T-helper 1 cell treated with Interleukin-12 subunit alpha and Interleukin-12 subunit beta and Interleukin-4 antibody, amounts not matched to agents 30 ng/mL and 1 ng/mL, for 36 hours (primary cell): ENCODE data around the gene CTLA4. TPM values are rescaled to one million over a fixed set of nuclear protein-coding genes. Genes with fewer than 3 reads are reported as not detected.

Experiments
- intact Hi-C: fragments of 100-400 bp; cut with micrococcal nuclease; formaldehyde crosslinking; loops from one replicate; pipeline ENCODE4 v1.15.1; 2024
- total RNA-seq: library from RNA; stranded (reverse); gene quantifications from 2 replicates; pipeline ENCODE4 v1.2.3, GENCODE V29; 2022

CTLA4 gene
- 49.2 and 51.3 TPM in 2 replicates for total RNA-seq

GRCh38 chr2:203867561-203868200, at the start of gene CTLA4:
TSS of gene CTLA4 (plus strand) at chr2:203867771. CDS start at chr2:203867943, 172 bp downstream.
- intact Hi-C loops, result loop anchor here (1.0 kb wide), 5 partner anchors 8 to 162 kb away; no protein-coding TSS in a partner anchor

- intact Hi-C loops, result loop anchor here (10.0 kb wide), 2 partner anchors 494 to 904 kb away; partner anchors contain the start of genes ABI2, CARF and WDR12
Observed at GRCh38 chr2:203818656-203819055, 48.9 kb upstream of the CTLA4 start.

DNA sequence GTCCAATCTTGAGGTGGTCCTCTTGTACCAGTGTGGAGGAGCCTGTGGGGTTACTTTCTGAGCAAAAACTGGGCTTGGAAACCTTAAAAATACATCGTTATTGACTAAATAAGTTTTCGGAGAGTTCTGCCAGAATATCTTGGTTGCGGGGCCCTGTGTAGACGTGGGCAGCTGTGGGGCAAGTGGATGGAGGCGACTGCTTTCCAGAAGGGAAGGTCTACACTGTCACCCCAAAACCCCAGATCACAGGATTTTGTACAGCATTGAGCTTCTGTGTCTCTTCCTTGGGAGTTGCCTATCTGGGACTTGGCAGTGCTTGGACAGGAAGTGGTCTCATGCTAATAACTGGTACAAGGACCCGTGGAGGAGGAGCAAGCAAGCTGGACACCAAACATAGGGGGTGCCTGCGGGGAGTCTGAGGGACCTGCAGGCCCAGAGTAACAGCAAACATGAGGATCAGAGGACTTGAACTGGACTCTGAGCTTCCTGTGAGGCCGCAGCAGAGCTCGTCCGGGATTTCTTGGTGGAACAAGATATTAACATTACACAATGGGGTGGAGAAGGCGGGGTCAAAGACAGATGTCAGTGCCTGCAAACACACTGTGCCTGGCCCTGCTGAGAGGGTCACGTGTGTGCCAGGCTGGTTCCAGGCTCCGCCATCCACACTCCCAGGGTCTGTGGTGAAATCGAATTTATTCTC, 48.0 kb upstream of the CTLA4 start:
- intact Hi-C loops, result loop anchor here (10.0 kb wide), 2 partner anchors 495 to 905 kb away; partner anchors contain the start of genes ABI2, CARF and WDR12

- intact Hi-C loops, result no loop called here
Observed at GRCh38 chr2:203820969-203821368, 46.6 kb upstream of the CTLA4 start.

DNA sequence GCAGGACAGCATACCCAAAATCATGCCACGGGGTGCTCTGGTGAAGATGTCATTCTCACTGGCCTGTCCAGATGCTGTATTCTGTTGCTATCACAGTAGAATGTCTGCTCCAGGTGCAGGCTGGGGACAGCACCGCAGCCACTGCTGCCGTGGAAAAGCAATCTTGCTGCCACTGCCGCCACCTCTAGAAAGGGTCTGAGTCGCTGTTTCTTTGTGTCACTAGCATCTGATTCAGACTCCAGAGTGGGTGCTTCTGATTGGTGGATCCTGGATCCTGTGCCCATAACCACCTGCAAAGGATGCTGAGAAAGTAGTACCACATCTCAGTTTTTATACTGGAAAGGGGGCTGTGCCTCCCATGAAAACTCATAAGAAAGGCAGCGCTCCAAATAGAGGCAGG, 45.3 kb upstream of the CTLA4 start:
- intact Hi-C loops, result no loop called here

GRCh38 chr2:203823173-203823572, 44.4 kb upstream of the CTLA4 start:
- intact Hi-C loops, result no loop called here

DNA sequence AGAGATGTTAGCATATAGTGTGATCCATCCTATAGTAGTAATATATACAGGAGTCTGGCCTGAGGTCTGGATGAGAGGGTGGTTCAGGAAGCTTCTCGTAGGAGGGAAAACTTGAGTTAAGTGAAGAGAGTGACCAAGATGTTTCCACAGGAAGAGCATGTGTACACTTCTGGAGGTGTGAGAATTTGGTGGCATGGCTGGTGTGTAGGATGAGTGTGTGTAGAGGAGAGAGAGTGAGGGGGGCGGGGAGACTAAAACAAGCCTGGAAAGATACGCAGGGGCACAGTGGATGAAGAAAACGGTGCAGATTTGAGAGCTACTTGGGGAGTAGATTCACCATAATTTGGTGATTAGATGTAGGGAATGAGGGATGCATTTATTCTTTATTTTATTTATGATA, 43.5 kb upstream of the CTLA4 start:
- intact Hi-C loops, result loop anchor here (1.0 kb wide), 1 partner anchor 47 kb away; no protein-coding TSS in a partner anchor

DNA sequence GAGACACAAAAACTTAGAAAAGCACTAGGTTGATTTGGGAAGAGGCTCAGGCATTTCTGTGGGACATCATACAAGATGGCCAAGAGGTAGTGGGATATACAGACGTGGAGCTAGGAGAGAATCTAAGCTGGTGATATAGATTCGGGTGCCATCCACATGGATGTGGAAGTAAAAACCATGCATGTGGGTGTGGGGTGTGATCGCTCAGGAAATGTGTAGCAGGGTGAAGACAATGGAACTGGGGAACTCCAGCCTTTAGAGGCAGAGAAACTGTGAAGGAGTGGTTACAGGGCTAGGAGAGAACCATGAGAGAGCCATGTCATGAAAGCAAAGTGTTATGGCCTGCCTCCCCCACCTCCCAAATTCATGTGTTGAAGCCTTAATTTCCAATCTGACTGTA, 43.0 kb upstream of the CTLA4 start:
- intact Hi-C loops, result loop anchor here (1.0 kb wide), 1 partner anchor 47 kb away; no protein-coding TSS in a partner anchor

GRCh38 chr2:203826704-203827103, 40.9 kb upstream of the CTLA4 start:
- intact Hi-C loops, result no loop called here

DNA sequence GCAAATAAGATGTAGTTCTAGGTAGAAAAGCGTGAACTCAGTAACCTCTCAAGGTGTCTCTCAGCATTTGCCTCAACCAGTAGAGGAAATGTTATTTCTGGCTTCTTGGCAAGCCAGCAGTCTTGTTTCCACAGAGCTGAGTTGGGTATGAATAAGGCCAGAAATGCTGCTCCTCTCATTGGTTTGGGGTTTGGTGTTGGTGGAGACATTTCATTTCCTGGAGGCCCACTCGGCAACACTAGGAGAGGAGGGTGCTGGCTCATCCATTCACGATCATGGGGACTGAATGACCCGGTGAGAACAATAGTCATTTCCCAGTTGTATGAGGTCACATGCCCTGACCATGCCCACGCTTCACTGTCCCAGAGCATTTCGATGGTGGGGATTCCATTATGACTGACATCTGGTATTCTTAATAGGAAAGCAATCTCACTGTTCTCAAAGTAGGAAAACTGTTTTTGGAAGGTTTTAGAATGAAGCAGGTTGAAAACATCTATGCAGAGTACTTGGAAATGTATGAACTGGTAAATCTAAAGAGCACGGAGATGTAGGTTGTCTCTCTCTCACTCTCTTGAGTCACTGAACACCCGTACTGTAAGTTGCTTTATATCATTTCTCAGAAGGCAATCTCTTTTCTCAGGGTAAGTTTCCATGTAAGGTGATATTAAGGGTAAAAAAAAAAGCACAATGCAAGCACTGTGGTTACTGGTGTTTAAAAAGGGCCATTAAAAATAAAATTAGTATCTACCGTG, 37.1 kb upstream of the CTLA4 start:
- intact Hi-C loops, result loop anchor here (1.0 to 2.0 kb wide), 4 partner anchors 28 to 79 kb away; no protein-coding TSS in a partner anchor

GRCh38 chr2:203835420-203835819, 32.2 kb upstream of the CTLA4 start:
- intact Hi-C loops, result no loop called here

DNA sequence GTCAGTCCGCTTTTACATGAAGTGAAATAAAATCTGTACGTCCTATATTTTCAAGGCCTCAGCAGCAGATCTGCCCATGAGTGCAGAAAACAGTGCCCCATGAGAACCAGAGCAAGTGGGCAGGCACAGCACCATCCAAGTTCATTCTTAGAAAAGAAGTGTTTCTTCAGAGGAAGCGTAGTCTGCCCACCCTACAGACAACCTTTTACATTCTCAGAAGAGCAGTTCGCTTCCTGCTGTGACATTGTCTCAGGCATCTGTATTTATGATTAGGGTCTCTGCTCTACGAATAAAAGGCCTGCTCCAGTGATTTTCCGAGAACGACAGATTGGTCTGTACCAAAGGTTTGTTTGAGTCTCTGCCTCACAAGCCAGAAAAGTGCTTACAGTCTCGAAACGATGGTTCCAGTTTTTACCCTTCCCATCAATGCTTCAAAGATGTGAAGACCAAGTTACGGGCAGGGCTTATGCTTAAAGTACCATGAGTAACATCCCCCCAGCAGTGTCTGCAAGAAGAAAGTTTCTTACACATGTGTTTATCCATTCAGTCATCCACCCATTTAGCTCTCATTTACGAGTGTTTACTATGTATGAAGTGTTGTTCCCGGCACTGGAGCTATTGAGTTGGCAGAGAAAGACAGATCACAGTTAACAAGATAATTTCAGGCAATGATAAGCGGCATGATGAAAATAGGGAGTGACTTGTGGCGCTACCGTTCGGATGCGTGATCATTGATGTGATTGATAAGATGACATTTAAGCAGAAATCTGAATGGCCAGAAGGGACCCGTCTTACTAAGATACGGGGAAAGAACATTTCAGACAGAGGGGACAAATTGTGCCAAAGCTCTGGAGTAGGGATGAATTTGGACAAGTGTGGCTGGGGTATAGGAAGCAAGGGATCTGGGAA, 31.4 kb upstream of the CTLA4 start:
- intact Hi-C loops, result no loop called here

- intact Hi-C loops, result no loop called here
Observed at GRCh38 chr2:203840655-203841205, 26.8 kb upstream of the CTLA4 start.

DNA sequence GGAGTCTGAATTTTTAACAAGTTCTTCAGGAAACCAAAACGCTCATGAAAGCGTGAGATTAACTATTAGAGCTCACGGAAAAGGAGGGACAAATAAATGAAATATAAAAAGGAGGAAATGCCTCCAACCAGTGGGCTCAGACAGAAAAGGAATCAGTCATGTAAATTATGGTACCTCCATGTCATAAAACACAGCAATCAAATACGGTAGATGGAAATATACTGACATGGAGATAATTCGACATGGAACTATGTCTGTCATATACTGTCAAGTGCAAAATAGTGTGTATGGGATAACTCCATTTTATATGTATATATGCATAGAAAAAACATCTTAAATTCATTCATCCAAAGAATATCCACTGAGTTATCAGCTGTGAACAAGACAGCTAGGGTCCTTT, 25.9 kb upstream of the CTLA4 start:
- intact Hi-C loops, result no loop called here

GRCh38 chr2:203842373-203842772, 25.2 kb upstream of the CTLA4 start:
- intact Hi-C loops, result no loop called here

- intact Hi-C loops, result no loop called here
Observed at GRCh38 chr2:203846490-203847105, 21.0 kb upstream of the CTLA4 start.

DNA sequence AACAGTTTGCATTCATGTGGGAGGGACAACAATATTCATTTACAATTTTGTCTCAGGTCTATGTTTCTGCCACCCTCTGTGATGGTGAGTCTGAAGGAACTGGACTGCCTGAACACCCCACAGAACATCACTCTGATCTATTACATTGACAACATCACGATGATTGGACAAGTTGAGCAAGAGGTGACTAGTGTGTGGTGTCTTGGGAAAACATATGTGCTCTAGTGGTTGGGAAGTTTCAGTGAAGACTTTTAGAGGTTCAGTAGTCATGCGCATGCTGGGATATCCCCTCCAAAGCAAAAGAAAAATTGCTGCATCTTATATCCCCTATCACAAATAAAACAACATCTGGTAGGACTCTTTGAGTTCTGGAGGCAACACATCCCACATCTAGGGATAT, 18.6 kb upstream of the CTLA4 start:
- intact Hi-C loops, result no loop called here

DNA sequence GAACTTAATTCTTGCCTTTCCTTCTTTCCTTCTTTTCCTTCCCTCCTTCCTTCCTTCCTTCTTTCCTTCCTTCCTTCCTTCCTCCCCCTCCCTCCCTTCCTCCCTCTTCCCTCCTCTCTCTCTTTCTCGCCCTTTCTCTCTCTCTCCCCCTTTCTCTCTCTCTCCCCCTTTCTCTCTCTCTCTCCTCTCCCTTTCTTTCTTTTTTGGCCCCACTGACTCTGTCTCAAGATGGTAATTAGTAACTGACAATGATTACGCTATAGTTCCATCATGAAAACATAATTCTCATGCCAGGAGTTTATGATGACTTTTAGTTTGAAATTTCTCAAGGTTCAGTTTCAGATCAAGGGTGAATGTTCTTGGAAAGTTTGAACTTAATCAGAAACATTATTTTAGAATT, 14.8 kb upstream of the CTLA4 start:
- intact Hi-C loops, result no loop called here

GRCh38 chr2:203853271-203853670, 14.3 kb upstream of the CTLA4 start:
- intact Hi-C loops, result no loop called here

DNA sequence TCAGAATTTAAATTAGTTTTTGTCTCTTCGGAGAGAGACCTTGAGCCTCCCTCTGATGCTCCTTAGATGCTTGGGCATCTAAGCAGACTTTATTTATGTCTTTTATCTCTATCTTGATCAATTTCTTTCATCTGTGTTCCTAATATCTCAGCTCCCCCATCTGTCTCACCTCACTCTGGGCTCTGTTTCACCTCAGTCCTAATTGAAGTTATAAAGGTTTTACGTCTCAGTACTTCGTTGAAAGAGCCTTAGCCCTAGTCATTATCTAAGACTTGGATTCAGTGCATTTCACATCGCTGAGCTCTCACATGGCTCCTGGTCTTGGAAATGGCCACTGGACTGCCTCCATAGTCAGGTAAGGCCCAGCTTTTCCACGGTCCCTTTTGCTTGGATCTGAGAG, 13.8 kb upstream of the CTLA4 start:
- intact Hi-C loops, result no loop called here
